Endodermal cell (in vitro differentiated cells): ENCODE data around the gene PKD1. TPM values are rescaled to one million over a fixed set of nuclear protein-coding genes. Genes with fewer than 3 reads are reported as not detected.

Source experiments
- DNase-seq: peaks from one replicate; pipeline ENCODE4 v3.0.0-alpha.2; 2017
- H3K27ac ChIP-seq: 2 replicates; pipeline ENCODE4 v1.5.1; 2013; ENCODE audit warnings: mild to moderate bottlenecking, low read depth, low read length, moderate library complexity
- H3K27me3 ChIP-seq: 2 replicates; pipeline ENCODE4 v1.6.1; 2013; ENCODE audit warnings: mild to moderate bottlenecking, low read length, moderate library complexity; ENCODE audit not compliant: insufficient read depth, control insufficient read depth, poor library complexity, severe bottlenecking
- H3K36me3 ChIP-seq: 2 replicates; pipeline ENCODE4 v1.7.0; 2013; ENCODE audit warnings: mild to moderate bottlenecking, low read length, moderate library complexity; ENCODE audit not compliant: control insufficient read depth, insufficient read depth
- H3K4me1 ChIP-seq: one replicate; pipeline ENCODE4 v1.7.0; 2013; ENCODE audit warnings: low read length; ENCODE audit not compliant: control insufficient read depth, insufficient read depth
- H3K4me3 ChIP-seq: 2 replicates; pipeline ENCODE4 v1.5.1; 2013; ENCODE audit warnings: mild to moderate bottlenecking, low read length, moderate library complexity
- H3K9ac ChIP-seq: 2 replicates; pipeline ENCODE4 v1.6.1; 2013; ENCODE audit warnings: mild to moderate bottlenecking, low read length, moderate library complexity; ENCODE audit not compliant: poor library complexity, severe bottlenecking; ENCODE audit errors: extremely low read depth
- H3K9me3 ChIP-seq: 2 replicates; pipeline ENCODE4 v1.6.1; 2013; ENCODE audit warnings: mild to moderate bottlenecking, low read length, moderate library complexity; ENCODE audit not compliant: control insufficient read depth
- H3K27ac Mint-ChIP-seq: 2 replicates; pipeline ENCODE4 v1.8.0; 2020; ENCODE audit warnings: mixed read lengths
- H3K27me3 Mint-ChIP-seq: 2 replicates; pipeline ENCODE4 v1.8.0; 2021; ENCODE audit warnings: mild to moderate bottlenecking, mixed read lengths; ENCODE audit not compliant: insufficient read depth
- H3K36me3 Mint-ChIP-seq: 2 replicates; pipeline ENCODE4 v1.8.0; 2020; ENCODE audit warnings: low read depth, mixed read lengths
- H3K4me1 Mint-ChIP-seq: 2 replicates; pipeline ENCODE4 v1.8.0; 2020; ENCODE audit warnings: mixed read lengths
- H3K4me3 Mint-ChIP-seq: 2 replicates; pipeline ENCODE4 v1.8.0; 2020; ENCODE audit warnings: mild to moderate bottlenecking, moderate library complexity, mixed read lengths
- H3K9me3 Mint-ChIP-seq: 2 replicates; pipeline ENCODE4 v1.8.0; 2020; ENCODE audit warnings: mild to moderate bottlenecking, mixed read lengths
- WGBS, 2 experiments: methylation state at CpG; one replicate each; pipeline versions ENCODE4 v1.1.5 to v1.1.7; 2013; ENCODE audit warnings: missing lambda C conversion rate in 2 of 2, mixed read lengths in 1 of 2; ENCODE audit not compliant: insufficient coverage in 1 of 2, insufficient read length in 1 of 2; 5-methylcytosine and 5-hydroxymethylcytosine counted together
- microRNA-seq: library from miRNA; unstranded; fragments of <30 nt; microRNA quantifications from one replicate; pipeline ENCODE4 v1.2.0, GENCODE V29; 2020; ENCODE audit warnings: borderline microRNAs expressed
- total RNA-seq, 2 donors: library from RNA; stranded (reverse); fragmentation: NEBNext Ultra II Directional in 1 of 2; extraction: Animal tissue kit (Norgen Biotek cat#: 25700) in 1 of 2; gene quantifications; 2 replicates in 1 of 2; 3 replicates in 1 of 2; pipeline ENCODE4 v1.2.1, GENCODE V29; 2021
- TF ChIP-seq, protein P1 (sequence below): fragments of 200-600 bp; sonication (generic); conservative IDR thresholded peaks from 2 replicates; pipeline ENCODE4 v1.5.0; 2021; ENCODE audit warnings: antibody characterized with exemption, mild to moderate bottlenecking

PKD1 gene
- total RNA-seq, 2 donors from 2014 or later, result 104 to 110 TPM

GRCh38 chr16:2039274-2040031 is 96.2 kb downstream of the PKD1 start:
- H3K9me3 Mint-ChIP-seq, result no peaks in the 10 kb centered on the region
- peaks cover 7% of the 10 kb centered on the region for H3K4me1 Mint-ChIP-seq
- Histone ChIP-seq H3K27ac (peak overlapping the region; percentile 2), H3K27me3 (no peaks in the 10 kb centered on the region), H3K4me3 (no peak overlapping the region), H3K9ac (no peak overlapping the region), H3K36me3 (no peaks in the 10 kb centered on the region), H3K4me1 (peaks cover 6% of the 10 kb centered on the region), H3K9me3 (no peaks in the 10 kb centered on the region)
- 88 to 95% methylated on average over 22 to 29 of the region's 29 CpGs for WGBS, 2 experiments
- peak; percentile 54 for DNase-seq
- peak overlapping the region; percentile 90 for H3K27ac Mint-ChIP-seq
- H3K27me3 Mint-ChIP-seq, result no peaks in the 10 kb centered on the region
- H3K36me3 Mint-ChIP-seq, result peaks cover 4% of the 10 kb centered on the region
- TF ChIP-seq, protein P1, sequence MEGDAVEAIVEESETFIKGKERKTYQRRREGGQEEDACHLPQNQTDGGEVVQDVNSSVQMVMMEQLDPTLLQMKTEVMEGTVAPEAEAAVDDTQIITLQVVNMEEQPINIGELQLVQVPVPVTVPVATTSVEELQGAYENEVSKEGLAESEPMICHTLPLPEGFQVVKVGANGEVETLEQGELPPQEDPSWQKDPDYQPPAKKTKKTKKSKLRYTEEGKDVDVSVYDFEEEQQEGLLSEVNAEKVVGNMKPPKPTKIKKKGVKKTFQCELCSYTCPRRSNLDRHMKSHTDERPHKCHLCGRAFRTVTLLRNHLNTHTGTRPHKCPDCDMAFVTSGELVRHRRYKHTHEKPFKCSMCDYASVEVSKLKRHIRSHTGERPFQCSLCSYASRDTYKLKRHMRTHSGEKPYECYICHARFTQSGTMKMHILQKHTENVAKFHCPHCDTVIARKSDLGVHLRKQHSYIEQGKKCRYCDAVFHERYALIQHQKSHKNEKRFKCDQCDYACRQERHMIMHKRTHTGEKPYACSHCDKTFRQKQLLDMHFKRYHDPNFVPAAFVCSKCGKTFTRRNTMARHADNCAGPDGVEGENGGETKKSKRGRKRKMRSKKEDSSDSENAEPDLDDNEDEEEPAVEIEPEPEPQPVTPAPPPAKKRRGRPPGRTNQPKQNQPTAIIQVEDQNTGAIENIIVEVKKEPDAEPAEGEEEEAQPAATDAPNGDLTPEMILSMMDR, result no peak
- no peak overlapping the region for H3K4me3 Mint-ChIP-seq

Small RNAs within 50 kb of the gene (microRNA-seq; reads per million reads assigned to microRNA genes)
- gene MIR1225, result not detected
- gene MIR3180-5, result not detected
- not detected for gene MIR4516
- not detected for gene MIR6511B1

Other genes starting within 250 kb of the PKD1 start
- not detected for gene HS3ST6, start 217.5 kb downstream of the PKD1 start, total RNA-seq
- gene MSRB1, start 192.7 kb downstream of the PKD1 start, total RNA-seq, result 10 to 100 TPM; 20.6 to 23.5 TPM
- not detected for gene RPL3L, start 181.2 kb downstream of the PKD1 start, total RNA-seq
- 100 to 1,000 TPM; 167 to 192 TPM for gene NDUFB10, start 176.4 kb downstream of the PKD1 start, total RNA-seq
- gene RPS2, start 171.1 kb downstream of the PKD1 start, total RNA-seq, result 1,000 to 10,000 TPM; 3,064 to 3,492 TPM
- gene RNF151, start 169.0 kb downstream of the PKD1 start, total RNA-seq, result under 1 TPM in 1 of 2 donors, not detected in 1; 0.44 TPM
- gene TBL3, start 163.8 kb downstream of the PKD1 start, total RNA-seq, result 10 to 100 TPM; 43.4 to 49.7 TPM
- under 1 TPM in 1 of 2 donors, not detected in 1; 0.42 TPM for gene NOXO1, start 154.4 kb downstream of the PKD1 start, total RNA-seq
- gene GFER, start 151.7 kb downstream of the PKD1 start, total RNA-seq, result 10 to 100 TPM; 40.3 to 45.5 TPM
- 10 to 100 TPM in 1 of 2 donors, 1 to 10 TPM in 1; 7.0 to 11.2 TPM for gene SYNGR3, start 145.9 kb downstream of the PKD1 start, total RNA-seq
- 10 to 100 TPM; 45.6 to 49.5 TPM for gene ZNF598, start 126.1 kb downstream of the PKD1 start, total RNA-seq
- gene NPW, start 116.1 kb downstream of the PKD1 start, total RNA-seq, result 1 to 10 TPM; 1.2 to 1.9 TPM
- gene NHERF2, start 109.0 kb downstream of the PKD1 start, total RNA-seq, result 10 to 100 TPM; 20.1 to 25.5 TPM
- gene NTHL1, start 88.1 kb downstream of the PKD1 start, total RNA-seq, result 10 to 100 TPM; 43.2 to 46.1 TPM
- gene TSC2, start 87.9 kb downstream of the PKD1 start, total RNA-seq, result 100 to 1,000 TPM; 166 to 192 TPM
- 1 to 10 TPM; 3.2 to 4.9 TPM for gene RAB26, start 12.7 kb upstream of the PKD1 start, total RNA-seq
- 100 to 1,000 TPM; 108 to 110 TPM for gene TRAF7, start 19.9 kb upstream of the PKD1 start, total RNA-seq
- gene CASKIN1, start 60.7 kb upstream of the PKD1 start, total RNA-seq, result 1 to 10 TPM; 8.2 to 9.7 TPM
- gene MLST8, start 69.6 kb upstream of the PKD1 start, total RNA-seq, result 10 to 100 TPM; 60.3 to 70.8 TPM
- gene BRICD5, start 75.0 kb upstream of the PKD1 start, total RNA-seq, result 10 to 100 TPM in 1 of 2 donors, 1 to 10 TPM in 1; 7.7 to 15.0 TPM
- gene PGP, start 78.9 kb upstream of the PKD1 start, total RNA-seq, result 10 to 100 TPM; 31.0 to 32.0 TPM
- gene E4F1, start 87.7 kb upstream of the PKD1 start, total RNA-seq, result 10 to 100 TPM; 24.5 to 29.6 TPM
- gene DNASE1L2, start 100.5 kb upstream of the PKD1 start, total RNA-seq, result 1 to 10 TPM in 1 of 2 donors, under 1 TPM in 1; 0.35 to 1.3 TPM
- 10 to 100 TPM; 75.8 to 94.7 TPM for gene ECI1, start 115.7 kb upstream of the PKD1 start, total RNA-seq
- 100 to 1,000 TPM; 273 to 289 TPM for gene RNPS1, start 132.2 kb upstream of the PKD1 start, total RNA-seq
- gene ABCA3, start 204.8 kb upstream of the PKD1 start, total RNA-seq, result 1 to 10 TPM; 3.3 to 3.5 TPM